ENCODE data around the gene ZNF746.

DNA sequence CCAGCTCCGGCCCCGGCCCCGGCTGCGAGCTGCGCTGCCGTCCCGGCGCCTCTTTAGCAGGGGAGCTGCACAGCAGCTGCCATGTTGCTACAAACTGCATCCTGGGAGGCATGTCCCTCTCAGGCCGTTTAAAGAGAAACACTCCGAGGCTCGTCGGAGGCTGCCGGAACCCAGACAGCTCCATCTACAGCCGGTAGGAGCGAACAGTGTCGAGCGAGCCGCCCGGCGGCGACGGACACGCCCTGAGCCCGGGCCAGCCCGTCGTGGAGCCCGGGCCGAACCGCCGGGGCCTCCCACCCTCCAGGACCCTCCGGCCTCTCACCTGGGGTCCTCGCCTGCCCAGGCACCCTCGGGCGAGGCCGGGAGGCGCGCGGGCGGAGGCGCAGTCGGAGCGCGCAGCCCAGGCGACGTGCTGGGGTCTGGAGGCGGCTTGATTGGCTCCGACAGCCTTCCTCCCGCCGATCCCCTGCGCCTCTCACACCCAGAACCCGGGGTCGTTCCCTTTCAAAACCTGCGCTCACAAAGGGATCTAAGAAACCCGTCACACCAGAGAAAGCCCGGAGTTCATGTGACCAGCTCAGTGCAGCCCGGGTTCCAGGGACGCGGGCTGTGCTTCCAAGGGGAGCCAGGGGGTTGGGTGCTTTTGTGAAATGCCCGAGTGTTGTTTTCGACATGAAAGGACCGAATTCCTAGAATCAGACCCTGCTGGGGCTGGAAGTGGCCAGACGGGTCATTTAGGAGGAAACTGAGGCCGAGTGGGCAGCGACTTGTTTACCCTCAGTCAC, 36.9 kb downstream of the ZNF746 start, which contains the start of gene ZNF777:
- TF ChIP-seq, protein P1, sequence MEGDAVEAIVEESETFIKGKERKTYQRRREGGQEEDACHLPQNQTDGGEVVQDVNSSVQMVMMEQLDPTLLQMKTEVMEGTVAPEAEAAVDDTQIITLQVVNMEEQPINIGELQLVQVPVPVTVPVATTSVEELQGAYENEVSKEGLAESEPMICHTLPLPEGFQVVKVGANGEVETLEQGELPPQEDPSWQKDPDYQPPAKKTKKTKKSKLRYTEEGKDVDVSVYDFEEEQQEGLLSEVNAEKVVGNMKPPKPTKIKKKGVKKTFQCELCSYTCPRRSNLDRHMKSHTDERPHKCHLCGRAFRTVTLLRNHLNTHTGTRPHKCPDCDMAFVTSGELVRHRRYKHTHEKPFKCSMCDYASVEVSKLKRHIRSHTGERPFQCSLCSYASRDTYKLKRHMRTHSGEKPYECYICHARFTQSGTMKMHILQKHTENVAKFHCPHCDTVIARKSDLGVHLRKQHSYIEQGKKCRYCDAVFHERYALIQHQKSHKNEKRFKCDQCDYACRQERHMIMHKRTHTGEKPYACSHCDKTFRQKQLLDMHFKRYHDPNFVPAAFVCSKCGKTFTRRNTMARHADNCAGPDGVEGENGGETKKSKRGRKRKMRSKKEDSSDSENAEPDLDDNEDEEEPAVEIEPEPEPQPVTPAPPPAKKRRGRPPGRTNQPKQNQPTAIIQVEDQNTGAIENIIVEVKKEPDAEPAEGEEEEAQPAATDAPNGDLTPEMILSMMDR (IDR thresholded peaks at IDR 0.05 in 4 of 5, conservative IDR thresholded peaks at IDR 0.05 in 1 of 5): peak; percentile 22 to 51 (median 39)
- no peak for TF ChIP-seq POLR2A (IDR thresholded peaks at IDR 0.05)

Measured in gastrocnemius medialis (tissue), 4 donors.